HEK293 (cell line): ENCODE data around the gene C1orf174.

Experiments used
- CTCF ChIA-PET: fragments of 350-600 bp; formaldehyde crosslinking; extraction: SDS; loops from one replicate; lab custom pipeline; 2021; ENCODE audit warnings: antibody characterized with exemption; lab: Yijun Ruan, JAX
- POLR2A ChIA-PET: fragments of 300-600 bp; formaldehyde crosslinking; extraction: SDS; loops from one replicate; lab custom pipeline; 2020; ENCODE audit warnings: antibody characterized with exemption, inconsistent platforms; lab: Yijun Ruan, JAX
- H3K27ac ChIP-seq: fragments of 200-500 bp; sonication (Bioruptor generic); 2 replicates; pipeline ENCODE4 v1.5.1; 2014; ENCODE audit warnings: low read depth, low read length, control low read depth, inconsistent platforms; ENCODE audit errors: extremely low read depth
- H3K36me3 ChIP-seq, 2 experiments: fragments of 200-500 bp in 1 of 2; sonication (Bioruptor generic) in 1 of 2; 1 replicate in 1 of 2; 2 replicates in 1 of 2; pipeline ENCODE4 v1.5.1; 2014 to 2017; ENCODE audit warnings: inconsistent platforms in 2 of 2, low read length in 2 of 2; ENCODE audit not compliant: control insufficient read depth in 2 of 2, insufficient read depth in 1 of 2
- H3K4me1 ChIP-seq: fragments of 200-500 bp; sonication (Bioruptor generic); 2 replicates; pipeline ENCODE4 v1.5.1; 2014; ENCODE audit warnings: mild to moderate bottlenecking, low read length, inconsistent platforms; ENCODE audit not compliant: control insufficient read depth, insufficient read depth
- H3K4me3 ChIP-seq: 2 replicates; pipeline ENCODE4 v1.5.1; 2011; ENCODE audit warnings: low read depth, mild to moderate bottlenecking, control low read depth, low read length, moderate library complexity
- H3K9me3 ChIP-seq: fragments of 200-500 bp; sonication (Bioruptor generic); 2 replicates; pipeline ENCODE4 v1.5.1; 2014; ENCODE audit warnings: low read depth, low read length, inconsistent platforms; ENCODE audit not compliant: control insufficient read depth, insufficient read depth
- GFI1B ChIP-seq: fragments of 450-650 bp; formaldehyde crosslinking; IDR thresholded peaks from 2 replicates; pipeline ENCODE4 v1.5.1; 2016; ENCODE audit warnings: missing biosample characterization, missing genetic modification characterization
- SETDB1 ChIP-seq: IDR thresholded peaks from one replicate; pipeline ENCODE4 v1.6.1; 2017; ENCODE audit warnings: mild to moderate bottlenecking, low read length, moderate library complexity, mixed read lengths; ENCODE audit not compliant: insufficient read length
- ZBTB11 ChIP-seq: fragments of 450-650 bp; formaldehyde crosslinking; conservative IDR thresholded peaks from 2 replicates; pipeline ENCODE4 v1.5.1; 2016; ENCODE audit warnings: low read depth, missing biosample characterization, missing genetic modification characterization
- ZNF133 ChIP-seq: fragments of 450-650 bp; formaldehyde crosslinking; IDR thresholded peaks from 2 replicates; pipeline ENCODE4 v1.5.1; 2016; ENCODE audit warnings: missing biosample characterization, missing genetic modification characterization
- ZNF140 ChIP-seq: fragments of 450-650 bp; formaldehyde crosslinking; IDR thresholded peaks from 2 replicates; pipeline ENCODE4 v1.5.1; 2016; ENCODE audit warnings: missing biosample characterization, missing genetic modification characterization
- ZNF514 ChIP-seq: fragments of 450-650 bp; formaldehyde crosslinking; IDR thresholded peaks from 2 replicates; pipeline ENCODE4 v1.5.1; 2016; ENCODE audit warnings: missing biosample characterization, missing genetic modification characterization
- TF ChIP-seq, protein P1 (sequence below): fragments of 450-650 bp; formaldehyde crosslinking; IDR thresholded peaks from 2 replicates; pipeline ENCODE4 v1.5.1; 2016; ENCODE audit warnings: missing biosample characterization, missing genetic modification characterization, borderline replicate concordance
- TF ChIP-seq, protein P2 (sequence below): fragments of 450-650 bp; formaldehyde crosslinking; conservative IDR thresholded peaks from 2 replicates; pipeline ENCODE4 v1.5.1; 2016; ENCODE audit warnings: low read depth, missing biosample characterization, missing genetic modification characterization
- TF ChIP-seq, protein P3 (sequence below): fragments of 450-650 bp; formaldehyde crosslinking; IDR thresholded peaks from 2 replicates; pipeline ENCODE4 v1.5.1; 2016; ENCODE audit warnings: missing biosample characterization, missing genetic modification characterization

The C1orf174 gene

DNA sequence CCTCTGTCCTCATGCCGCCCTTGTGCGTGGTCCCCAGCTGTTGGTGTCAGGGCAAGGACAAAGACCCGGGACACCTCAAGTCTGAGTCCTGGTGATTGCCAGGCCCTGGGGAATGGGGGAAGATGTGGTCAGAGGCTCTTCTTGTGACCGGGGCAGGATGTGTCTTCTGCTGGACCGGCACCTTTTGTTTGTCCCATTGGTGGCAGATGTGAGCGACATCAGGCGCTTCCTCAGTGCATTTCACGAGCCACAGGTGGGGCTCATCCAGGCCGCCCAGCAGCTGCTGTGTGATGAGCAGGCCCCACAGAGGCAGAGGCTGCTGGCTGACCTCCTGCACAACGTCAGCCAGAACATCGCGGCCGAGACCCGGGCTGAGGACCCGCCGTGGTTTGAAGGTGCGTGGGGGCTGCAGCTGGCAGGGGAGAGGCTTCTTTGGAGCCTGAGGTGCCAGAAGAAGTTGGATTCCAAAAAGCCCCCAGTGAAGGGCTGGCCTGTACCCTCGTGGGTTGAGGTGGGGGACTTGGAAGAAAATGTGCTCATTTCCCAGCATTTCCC, 34.4 kb downstream of the C1orf174 start:
- peaks cover 5 to 36% of the 10 kb centered on the region in 2 experiments; a peak in 2 of 3 replicates for H3K36me3 ChIP-seq
- POLR2A ChIA-PET, result no interaction called here
- TF ChIP-seq ZBTB11 (tag by site-specific recombination) (no peak), GFI1B (tag by site-specific recombination) (no peak)
- no peak overlapping the region for H3K4me3 ChIP-seq
- H3K27ac ChIP-seq, result no peak overlapping the region
- CTCF ChIA-PET, result interaction anchor here (0.6 kb wide), 1 partner anchor 355 kb away, joined by 3 read pairs; no protein-coding TSS in a partner anchor
- no peaks in the 10 kb centered on the region for H3K9me3 ChIP-seq
- no peaks in the 10 kb centered on the region for H3K4me1 ChIP-seq

DNA sequence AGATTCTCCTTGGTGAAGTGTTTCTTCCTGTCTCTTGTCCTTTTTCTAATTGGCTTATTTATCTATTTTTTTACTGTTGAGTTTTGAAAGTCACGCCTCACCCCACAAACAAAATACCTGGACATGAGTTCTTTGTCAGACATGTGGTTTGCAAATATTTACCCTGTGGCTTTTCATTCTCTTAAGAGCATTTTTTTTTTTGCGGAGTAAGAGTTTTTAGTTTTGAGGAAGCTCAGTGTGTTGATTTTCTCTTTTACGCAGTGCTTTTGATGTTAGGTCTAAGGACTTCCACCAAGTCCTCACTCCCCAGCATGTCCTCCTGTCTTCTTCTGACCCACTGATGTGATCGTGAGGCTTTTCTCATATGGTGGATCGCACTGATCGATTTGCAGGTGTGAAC, 35.2 kb downstream of the C1orf174 start:
- H3K4me1 ChIP-seq, result no peaks in the 10 kb centered on the region
- ChIA-PET POLR2A (no interaction called here), CTCF (interaction anchor here (0.6 kb wide), 1 partner anchor 356 kb away, joined by 3 read pairs; no protein-coding TSS in a partner anchor)
- H3K4me3 ChIP-seq, result no peak overlapping the region
- H3K36me3 ChIP-seq, result peaks cover 5 to 32% of the 10 kb centered on the region in 2 experiments; a peak in 2 of 3 replicates
- H3K27ac ChIP-seq, result no peak overlapping the region
- TF ChIP-seq ZNF133 (tag by site-specific recombination) (no peak), ZNF514 (no peak), SETDB1 (no peak)
- TF ChIP-seq, protein P1, sequence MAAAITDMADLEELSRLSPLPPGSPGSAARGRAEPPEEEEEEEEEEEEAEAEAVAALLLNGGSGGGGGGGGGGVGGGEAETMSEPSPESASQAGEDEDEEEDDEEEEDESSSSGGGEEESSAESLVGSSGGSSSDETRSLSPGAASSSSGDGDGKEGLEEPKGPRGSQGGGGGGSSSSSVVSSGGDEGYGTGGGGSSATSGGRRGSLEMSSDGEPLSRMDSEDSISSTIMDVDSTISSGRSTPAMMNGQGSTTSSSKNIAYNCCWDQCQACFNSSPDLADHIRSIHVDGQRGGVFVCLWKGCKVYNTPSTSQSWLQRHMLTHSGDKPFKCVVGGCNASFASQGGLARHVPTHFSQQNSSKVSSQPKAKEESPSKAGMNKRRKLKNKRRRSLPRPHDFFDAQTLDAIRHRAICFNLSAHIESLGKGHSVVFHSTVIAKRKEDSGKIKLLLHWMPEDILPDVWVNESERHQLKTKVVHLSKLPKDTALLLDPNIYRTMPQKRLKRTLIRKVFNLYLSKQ (tag by site-specific recombination), result no peak
- TF ChIP-seq, protein P2, sequence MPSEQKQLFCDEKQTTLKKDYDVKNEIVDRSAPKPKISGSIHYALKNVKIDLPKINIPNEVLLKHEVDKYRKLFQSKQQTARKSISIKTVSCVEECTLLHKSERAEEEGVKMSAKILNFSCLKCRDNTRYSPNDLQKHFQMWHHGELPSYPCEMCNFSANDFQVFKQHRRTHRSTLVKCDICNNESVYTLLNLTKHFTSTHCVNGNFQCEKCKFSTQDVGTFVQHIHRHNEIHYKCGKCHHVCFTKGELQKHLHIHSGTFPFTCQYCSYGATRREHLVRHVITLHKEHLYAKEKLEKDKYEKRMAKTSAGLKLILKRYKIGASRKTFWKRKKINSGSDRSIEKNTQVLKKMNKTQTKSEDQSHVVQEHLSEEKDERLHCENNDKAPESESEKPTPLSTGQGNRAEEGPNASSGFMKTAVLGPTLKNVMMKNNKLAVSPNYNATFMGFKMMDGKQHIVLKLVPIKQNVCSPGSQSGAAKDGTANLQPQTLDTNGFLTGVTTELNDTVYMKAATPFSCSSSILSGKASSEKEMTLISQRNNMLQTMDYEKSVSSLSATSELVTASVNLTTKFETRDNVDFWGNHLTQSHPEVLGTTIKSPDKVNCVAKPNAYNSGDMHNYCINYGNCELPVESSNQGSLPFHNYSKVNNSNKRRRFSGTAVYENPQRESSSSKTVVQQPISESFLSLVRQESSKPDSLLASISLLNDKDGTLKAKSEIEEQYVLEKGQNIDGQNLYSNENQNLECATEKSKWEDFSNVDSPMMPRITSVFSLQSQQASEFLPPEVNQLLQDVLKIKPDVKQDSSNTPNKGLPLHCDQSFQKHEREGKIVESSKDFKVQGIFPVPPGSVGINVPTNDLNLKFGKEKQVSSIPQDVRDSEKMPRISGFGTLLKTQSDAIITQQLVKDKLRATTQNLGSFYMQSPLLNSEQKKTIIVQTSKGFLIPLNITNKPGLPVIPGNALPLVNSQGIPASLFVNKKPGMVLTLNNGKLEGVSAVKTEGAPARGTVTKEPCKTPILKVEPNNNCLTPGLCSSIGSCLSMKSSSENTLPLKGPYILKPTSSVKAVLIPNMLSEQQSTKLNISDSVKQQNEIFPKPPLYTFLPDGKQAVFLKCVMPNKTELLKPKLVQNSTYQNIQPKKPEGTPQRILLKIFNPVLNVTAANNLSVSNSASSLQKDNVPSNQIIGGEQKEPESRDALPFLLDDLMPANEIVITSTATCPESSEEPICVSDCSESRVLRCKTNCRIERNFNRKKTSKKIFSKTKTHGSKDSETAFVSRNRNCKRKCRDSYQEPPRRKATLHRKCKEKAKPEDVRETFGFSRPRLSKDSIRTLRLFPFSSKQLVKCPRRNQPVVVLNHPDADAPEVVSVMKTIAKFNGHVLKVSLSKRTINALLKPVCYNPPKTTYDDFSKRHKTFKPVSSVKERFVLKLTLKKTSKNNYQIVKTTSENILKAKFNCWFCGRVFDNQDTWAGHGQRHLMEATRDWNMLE (tag by site-specific recombination), result no peak
- no peaks in the 10 kb centered on the region for H3K9me3 ChIP-seq

DNA sequence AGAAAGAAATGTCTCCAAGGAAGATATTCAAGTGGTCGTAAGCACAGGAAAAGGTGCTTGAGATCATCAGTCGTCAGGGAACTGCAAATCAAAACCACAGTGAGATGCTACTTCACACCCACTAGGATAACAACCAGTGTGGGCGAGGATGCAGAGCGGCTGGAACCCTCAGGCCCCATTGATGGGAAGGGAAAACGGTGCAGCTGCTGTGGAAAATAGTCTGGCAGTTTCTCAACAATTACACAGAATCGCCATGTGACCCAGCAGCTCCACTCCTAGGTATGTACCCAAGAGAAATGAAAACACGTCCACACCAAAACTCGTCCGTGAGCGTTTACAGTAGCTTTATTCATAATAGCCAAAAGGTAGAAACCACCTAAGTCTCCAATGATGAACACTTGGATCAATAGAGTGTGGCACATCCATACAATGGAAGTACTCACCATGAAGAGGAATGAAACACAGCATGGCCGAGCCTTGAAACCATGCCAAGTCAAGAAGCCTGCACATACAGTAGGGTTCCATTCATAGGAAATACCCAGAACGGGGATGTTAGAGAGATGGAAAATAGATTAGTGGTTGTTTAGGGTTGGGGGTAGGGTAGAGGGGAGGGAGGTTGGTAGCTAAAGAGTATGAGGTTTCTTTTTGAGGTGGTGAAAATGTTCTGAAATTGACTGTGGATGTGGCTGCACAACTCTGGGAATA, 36.7 kb downstream of the C1orf174 start:
- CTCF ChIA-PET, result no interaction called here
- Histone ChIP-seq H3K27ac (no peak overlapping the region), H3K4me3 (no peak overlapping the region), H3K4me1 (no peaks in the 10 kb centered on the region), H3K36me3 (peaks cover 5 to 24% of the 10 kb centered on the region in 2 experiments; a peak in 2 of 3 replicates), H3K9me3 (no peaks in the 10 kb centered on the region)
- TF ChIP-seq, protein P3, sequence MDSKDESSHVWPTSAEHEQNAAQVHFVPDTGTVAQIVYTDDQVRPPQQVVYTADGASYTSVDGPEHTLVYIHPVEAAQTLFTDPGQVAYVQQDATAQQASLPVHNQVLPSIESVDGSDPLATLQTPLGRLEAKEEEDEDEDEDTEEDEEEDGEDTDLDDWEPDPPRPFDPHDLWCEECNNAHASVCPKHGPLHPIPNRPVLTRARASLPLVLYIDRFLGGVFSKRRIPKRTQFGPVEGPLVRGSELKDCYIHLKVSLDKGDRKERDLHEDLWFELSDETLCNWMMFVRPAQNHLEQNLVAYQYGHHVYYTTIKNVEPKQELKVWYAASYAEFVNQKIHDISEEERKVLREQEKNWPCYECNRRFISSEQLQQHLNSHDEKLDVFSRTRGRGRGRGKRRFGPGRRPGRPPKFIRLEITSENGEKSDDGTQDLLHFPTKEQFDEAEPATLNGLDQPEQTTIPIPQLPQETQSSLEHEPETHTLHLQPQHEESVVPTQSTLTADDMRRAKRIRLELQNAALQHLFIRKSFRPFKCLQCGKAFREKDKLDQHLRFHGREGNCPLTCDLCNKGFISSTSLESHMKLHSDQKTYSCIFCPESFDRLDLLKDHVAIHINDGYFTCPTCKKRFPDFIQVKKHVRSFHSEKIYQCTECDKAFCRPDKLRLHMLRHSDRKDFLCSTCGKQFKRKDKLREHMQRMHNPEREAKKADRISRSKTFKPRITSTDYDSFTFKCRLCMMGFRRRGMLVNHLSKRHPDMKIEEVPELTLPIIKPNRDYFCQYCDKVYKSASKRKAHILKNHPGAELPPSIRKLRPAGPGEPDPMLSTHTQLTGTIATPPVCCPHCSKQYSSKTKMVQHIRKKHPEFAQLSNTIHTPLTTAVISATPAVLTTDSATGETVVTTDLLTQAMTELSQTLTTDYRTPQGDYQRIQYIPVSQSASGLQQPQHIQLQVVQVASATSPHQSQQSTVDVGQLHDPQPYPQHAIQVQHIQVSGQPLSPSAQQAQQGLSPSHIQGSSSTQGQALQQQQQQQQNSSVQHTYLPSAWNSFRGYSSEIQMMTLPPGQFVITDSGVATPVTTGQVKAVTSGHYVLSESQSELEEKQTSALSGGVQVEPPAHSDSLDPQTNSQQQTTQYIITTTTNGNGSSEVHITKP (tag by site-specific recombination), result peak; percentile 49
- no peak for TF ChIP-seq ZNF140
- POLR2A ChIA-PET, result no interaction called here
